ENCODE measurements around the gene MDM2.

Gene MDM2

GRCh38 chr12:68870443-68870842 is 62.5 kb downstream of the MDM2 start:
- in situ Hi-C loops (cut with HindIII; ENCODE audit: low sequenced_read_pairs), result loop anchor here (10.0 kb wide), 1 partner anchor 304 kb away; no protein-coding TSS in a partner anchor

DNA sequence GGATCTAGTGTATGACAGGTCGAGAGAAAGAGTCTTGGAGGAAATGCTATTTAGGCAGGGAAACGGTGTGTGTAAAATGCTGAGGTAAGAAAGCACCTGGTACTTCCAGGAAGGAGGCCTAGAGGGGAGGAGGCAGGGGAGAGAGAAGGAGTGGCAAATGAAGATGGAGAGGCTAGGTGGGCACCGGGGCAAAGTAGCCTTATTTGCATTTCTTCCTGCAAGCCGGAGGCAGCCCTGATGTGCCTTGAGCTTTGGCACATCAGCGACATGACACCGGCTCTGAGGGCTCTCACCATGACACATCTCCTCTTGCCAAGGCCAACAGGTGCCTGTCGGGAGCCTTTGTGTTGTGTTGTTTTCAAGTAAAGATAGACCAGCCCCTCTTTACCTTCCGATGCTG is 63.4 kb downstream of the MDM2 start:
- in situ Hi-C loops (cut with HindIII; ENCODE audit: low sequenced_read_pairs), result loop anchor here (10.0 kb wide), 1 partner anchor 303 kb away; no protein-coding TSS in a partner anchor

GRCh38 chr12:68871921-68872320 is 63.9 kb downstream of the MDM2 start:
- in situ Hi-C loops (cut with HindIII; ENCODE audit: low sequenced_read_pairs), result loop anchor here (10.0 kb wide), 1 partner anchor 303 kb away; no protein-coding TSS in a partner anchor

DNA sequence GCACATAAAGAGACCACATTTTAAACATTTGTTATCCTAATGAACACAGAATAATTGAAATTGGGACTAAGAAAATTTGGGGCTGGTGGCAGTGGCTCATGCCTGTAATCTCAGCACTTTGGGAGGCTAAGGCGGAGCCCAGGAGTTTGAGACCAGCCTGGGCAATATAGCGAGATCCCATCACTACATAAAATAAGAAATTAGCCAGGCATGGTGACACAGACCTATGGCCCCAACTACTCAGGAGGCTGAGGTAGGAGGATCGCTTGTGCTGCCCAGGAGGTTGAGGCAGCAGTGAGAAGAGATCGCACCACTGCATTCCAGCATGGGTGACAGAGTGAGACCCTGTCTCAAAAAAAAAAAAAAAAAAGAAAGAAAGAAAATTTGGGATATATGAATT is 65.3 kb downstream of the MDM2 start:
- in situ Hi-C loops (cut with HindIII; ENCODE audit: low sequenced_read_pairs), result loop anchor here (10.0 kb wide), 1 partner anchor 301 kb away; no protein-coding TSS in a partner anchor

GRCh38 chr12:68876461-68876860 is 68.5 kb downstream of the MDM2 start:
- in situ Hi-C loops (cut with HindIII; ENCODE audit: low sequenced_read_pairs), result loop anchor here (10.0 kb wide), 1 partner anchor 298 kb away; no protein-coding TSS in a partner anchor

GRCh38 chr12:68877583-68877982 is 69.6 kb downstream of the MDM2 start:
- in situ Hi-C loops (cut with HindIII; ENCODE audit: low sequenced_read_pairs), result loop anchor here (10.0 kb wide), 1 partner anchor 297 kb away; no protein-coding TSS in a partner anchor

GRCh38 chr12:68878283-68878682 is 70.3 kb downstream of the MDM2 start:
- in situ Hi-C loops (cut with HindIII; ENCODE audit: low sequenced_read_pairs), result loop anchor here (10.0 kb wide), 1 partner anchor 297 kb away; no protein-coding TSS in a partner anchor

GRCh38 chr12:68878846-68879245 is 70.9 kb downstream of the MDM2 start:
- in situ Hi-C loops (cut with HindIII; ENCODE audit: low sequenced_read_pairs), result loop anchor here (10.0 kb wide), 1 partner anchor 296 kb away; no protein-coding TSS in a partner anchor

- in situ Hi-C loops (cut with HindIII; ENCODE audit: low sequenced_read_pairs), result no loop called here
Measured at GRCh38 chr12:68880660-68881325, 72.8 kb downstream of the MDM2 start.

DNA sequence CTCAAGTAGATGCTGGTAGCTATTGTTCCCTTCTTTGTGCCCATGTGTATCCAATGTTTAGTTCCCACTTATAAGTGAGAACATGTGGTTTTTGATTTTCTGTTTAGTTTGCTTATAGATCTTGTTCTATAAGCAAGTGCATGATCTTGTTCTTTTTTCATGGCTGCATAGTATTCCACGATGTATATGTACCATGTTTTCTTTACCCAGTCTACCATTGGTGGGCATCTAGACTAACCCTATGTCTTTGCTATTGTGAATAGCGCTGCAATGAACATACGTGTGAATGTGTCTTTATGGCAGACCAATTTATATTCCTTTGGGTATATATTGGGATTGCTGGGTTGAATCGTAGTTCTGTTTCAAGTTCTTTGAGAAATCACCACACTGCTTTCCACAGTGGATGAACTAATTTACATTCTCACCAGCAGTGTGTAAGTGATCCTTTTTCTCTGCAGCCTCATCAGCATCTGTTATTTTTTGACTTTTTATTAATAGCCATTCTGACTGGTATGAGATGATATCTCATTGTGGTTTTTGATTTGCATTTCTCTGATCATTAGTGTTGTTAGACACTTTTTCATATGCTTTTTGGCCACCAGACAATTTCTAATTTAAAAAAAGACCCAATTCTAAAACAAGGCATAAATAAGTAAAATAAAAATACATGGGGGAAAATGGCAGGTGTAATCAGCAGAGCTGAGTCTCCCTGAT is 74.4 kb downstream of the MDM2 start:
- in situ Hi-C loops (cut with HindIII; ENCODE audit: low sequenced_read_pairs), result no loop called here

DNA sequence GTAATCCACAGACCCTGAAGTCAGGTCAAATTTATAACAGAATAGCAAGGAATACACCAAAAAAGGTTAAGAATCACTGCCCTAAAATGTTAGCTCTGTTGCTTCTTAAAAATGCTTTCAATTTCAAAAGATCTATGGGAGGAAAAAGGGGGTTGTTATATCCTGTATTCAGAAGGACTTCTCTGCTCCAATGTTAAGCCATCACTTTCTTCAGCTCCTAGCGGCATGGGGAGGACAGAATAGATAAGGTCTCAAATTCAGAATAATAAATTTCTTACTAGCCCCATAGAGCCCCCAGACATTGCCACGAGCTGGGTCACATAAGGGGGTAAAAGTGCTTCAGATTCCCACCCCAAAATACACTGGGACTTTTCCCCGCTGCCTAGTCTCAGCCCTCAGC is 75.2 kb downstream of the MDM2 start:
- in situ Hi-C loops (cut with HindIII; ENCODE audit: low sequenced_read_pairs), result no loop called here

DNA sequence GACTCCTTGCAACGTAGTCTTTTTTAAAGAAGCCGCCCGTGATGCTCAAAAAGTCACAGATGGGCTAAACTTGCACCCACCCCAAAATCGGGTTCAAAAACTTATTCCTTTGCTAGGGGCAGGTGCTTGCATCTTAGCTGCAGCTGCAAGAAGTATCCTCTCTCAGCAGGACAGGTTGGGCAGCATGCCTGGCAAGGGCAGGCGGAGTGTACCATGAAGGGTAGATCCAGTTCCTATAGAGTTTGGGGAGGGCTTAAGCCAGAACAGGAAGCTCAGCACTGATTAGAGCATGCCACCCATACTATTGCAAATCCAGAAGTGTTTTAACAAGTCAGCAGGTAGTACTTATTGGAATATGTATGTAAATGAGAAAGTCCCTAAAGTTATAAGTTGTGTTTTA is 76.3 kb downstream of the MDM2 start:
- in situ Hi-C loops (cut with HindIII; ENCODE audit: low sequenced_read_pairs), result no loop called here

GRCh38 chr12:68885381-68885780 is 77.4 kb downstream of the MDM2 start:
- in situ Hi-C loops (cut with HindIII; ENCODE audit: low sequenced_read_pairs), result no loop called here

DNA sequence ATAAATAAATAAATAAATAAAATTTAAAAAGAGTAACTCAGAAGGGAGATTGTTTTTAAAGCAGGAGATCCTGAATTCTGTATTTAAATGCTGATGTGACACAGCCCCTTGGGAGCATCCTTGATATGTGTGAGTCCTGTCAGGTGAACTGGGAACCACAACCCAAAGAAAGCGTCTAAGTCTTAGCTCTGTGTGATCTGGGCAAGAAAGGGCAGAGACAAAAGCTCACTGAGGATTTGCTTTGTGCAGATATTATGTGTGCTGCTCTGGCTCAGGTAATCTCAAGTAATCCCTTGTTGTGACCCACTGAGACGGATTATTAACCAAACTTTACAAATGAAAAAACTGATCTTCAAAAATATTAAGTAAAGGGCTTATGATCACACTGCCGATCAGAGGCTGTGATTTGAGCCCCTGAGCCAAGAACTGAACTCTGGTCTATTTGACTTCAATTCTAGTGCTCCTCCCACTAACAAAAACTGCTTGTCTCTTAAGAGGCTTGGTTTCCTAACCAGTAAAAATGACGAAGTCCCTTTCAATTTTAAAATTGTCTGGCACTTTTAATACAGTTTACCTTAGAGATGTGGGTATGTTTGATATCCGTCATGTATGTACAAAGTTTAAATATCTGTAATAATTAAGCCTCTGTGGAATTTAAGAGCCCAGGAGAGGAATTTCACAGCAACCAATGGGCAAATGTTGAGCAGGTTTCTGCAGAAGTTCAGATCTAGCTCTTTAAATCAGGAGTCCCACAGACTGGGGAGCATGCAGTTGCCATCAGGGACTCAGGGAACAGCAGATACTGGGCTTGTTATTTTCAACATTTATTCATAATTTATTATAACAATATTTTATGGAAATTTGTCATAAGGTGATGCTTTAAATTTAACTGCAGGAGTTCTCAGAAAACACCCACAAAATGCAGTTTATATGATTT is 78.9 kb downstream of the MDM2 start:
- in situ Hi-C loops (cut with HindIII; ENCODE audit: low sequenced_read_pairs), result no loop called here

DNA sequence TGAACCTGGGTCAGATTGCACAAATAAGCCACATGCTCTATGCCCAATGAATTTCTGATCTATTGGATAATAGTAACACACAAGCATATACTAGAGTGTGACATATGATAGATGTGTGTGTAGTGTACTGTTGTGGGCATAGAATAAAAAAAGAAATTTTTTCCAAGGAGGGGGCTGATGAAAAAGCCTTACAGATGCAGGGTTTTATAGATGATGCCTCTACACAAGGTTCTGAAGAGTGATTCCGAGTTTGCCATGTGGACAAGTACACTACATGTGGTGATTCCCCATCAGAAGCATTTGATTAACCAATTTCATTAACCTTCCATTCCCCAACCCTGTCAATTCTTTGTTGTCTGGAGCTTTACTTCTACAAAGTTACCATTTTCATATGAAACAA is 79.7 kb downstream of the MDM2 start:
- in situ Hi-C loops (cut with HindIII; ENCODE audit: low sequenced_read_pairs), result no loop called here

GRCh38 chr12:68888243-68888642 is 80.3 kb downstream of the MDM2 start:
- in situ Hi-C loops (cut with HindIII; ENCODE audit: low sequenced_read_pairs), result no loop called here

DNA sequence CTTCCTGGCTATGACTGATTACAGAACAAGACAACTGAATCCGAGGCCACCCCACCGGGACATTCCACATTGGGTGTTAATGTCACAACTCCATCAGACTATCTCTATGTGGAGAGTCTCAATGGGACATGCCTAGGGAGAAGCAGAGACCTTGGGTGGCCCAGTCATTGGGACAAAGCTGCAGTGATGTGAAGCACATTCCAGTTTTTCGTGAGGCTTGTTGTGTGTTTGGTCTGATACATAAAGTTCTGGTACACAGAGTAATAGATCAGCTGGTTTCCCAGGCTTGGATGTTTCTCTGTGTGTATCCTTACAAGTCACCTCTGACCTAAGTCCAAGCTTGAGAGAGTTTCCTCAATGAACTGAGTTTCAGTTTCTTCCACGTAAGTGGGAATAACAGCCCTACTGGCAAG is 82.7 kb downstream of the MDM2 start:
- in situ Hi-C loops (cut with HindIII; ENCODE audit: low sequenced_read_pairs), result no loop called here

DNA sequence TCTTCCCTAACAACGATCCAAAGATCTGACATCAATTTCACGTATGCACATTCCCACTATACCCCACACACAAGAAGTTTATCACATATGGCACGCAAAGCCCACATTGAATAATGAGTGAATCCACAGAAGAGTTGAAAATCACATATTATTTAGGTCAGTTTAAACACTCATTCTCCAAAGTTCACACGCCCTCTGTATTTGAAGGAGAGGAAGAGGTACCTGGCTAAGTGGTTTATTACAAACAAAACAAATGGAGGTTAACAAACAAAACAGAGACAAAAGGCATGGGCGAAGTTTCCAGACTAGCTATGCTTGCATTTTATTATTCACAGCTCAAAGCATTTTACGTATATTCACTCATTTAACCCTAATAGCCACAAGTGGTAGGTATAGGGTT is 83.2 kb downstream of the MDM2 start:
- in situ Hi-C loops (cut with HindIII; ENCODE audit: low sequenced_read_pairs), result no loop called here

GRCh38 chr12:68893201-68893600 is 85.2 kb downstream of the MDM2 start:
- in situ Hi-C loops (cut with HindIII; ENCODE audit: low sequenced_read_pairs), result no loop called here

- in situ Hi-C loops (cut with HindIII; ENCODE audit: low sequenced_read_pairs), result no loop called here
Measured at GRCh38 chr12:68893741-68894140, 85.8 kb downstream of the MDM2 start.

DNA sequence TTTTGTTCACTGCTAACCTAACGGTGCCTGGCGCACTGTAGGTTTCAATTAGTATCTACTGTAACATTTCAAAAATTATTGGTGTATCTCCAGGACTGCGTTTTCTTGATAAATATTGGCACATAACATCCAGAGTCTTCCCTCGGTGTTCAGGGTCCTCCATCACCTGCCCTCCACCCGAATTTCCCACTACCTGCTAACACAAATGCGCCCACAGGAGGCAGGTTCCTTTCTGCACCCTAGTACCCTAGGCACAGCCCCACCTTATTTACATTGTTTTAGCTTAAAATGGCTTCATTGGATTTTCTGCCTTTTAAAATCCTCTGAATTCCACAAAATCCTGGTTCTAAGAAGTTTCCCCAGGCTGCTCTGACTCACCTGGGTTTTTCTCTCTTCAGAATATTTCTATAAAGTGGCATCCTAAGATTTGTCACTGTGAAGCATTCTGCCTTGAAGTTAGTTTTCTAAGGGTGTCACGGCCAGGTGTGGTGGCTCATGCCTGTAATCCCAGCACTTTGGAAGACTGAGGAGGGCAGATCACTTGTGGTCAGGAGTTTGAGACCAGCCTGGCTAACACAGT is 86.4 kb downstream of the MDM2 start:
- in situ Hi-C loops (cut with HindIII; ENCODE audit: low sequenced_read_pairs), result no loop called here
